ENCODE results near the gene MAIP1. TPM values are rescaled to one million over a fixed set of nuclear protein-coding genes. Genes with fewer than 3 reads are reported as not detected.

MAIP1 gene
- total and polyA plus RNA-seq, 11 donors, result 9.4 to 38.5 (median 22.8) TPM

DNA sequence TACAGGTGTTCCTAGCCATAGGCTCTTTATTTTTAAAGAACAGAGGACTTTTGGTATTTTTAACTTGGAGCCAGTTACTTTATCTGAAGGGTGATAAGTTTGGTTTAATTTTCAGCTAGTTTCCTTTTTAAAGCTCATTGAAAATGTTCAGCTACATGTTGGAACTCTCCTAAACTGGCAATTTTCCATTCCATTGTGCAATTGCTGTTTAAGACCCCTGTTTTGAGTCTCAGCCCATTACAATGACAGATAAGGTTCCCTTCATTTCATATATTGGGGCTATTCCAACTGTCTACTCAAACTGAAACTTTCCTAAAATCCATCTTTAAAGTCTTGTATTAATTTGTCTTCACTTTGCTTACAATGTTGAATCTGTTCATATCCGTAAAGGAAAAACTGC, 11.6 kb downstream of the MAIP1 start:
- ATAC-seq (no peak), DNase-seq (no peak)
- no peaks in the 10 kb centered on the region for H3K27me3 ChIP-seq
- H3K9me3 ChIP-seq, result no peaks in the 10 kb centered on the region
- intact Hi-C loops (cut with DNase I), result no loop called here
- H3K4me1 ChIP-seq, result no peaks in the 10 kb centered on the region
- peaks cover 3 to 77% (median 62%) of the 10 kb centered on the region in 9 donors for H3K36me3 ChIP-seq
- 85 to 95% (median 88%) methylated on average over 1 of the region's 1 CpG for WGBS, 4 donors
- no peak for TF ChIP-seq POLR2A (IDR thresholded peaks at IDR 0.05)
- TF ChIP-seq, protein P1, sequence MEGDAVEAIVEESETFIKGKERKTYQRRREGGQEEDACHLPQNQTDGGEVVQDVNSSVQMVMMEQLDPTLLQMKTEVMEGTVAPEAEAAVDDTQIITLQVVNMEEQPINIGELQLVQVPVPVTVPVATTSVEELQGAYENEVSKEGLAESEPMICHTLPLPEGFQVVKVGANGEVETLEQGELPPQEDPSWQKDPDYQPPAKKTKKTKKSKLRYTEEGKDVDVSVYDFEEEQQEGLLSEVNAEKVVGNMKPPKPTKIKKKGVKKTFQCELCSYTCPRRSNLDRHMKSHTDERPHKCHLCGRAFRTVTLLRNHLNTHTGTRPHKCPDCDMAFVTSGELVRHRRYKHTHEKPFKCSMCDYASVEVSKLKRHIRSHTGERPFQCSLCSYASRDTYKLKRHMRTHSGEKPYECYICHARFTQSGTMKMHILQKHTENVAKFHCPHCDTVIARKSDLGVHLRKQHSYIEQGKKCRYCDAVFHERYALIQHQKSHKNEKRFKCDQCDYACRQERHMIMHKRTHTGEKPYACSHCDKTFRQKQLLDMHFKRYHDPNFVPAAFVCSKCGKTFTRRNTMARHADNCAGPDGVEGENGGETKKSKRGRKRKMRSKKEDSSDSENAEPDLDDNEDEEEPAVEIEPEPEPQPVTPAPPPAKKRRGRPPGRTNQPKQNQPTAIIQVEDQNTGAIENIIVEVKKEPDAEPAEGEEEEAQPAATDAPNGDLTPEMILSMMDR (IDR thresholded peaks at IDR 0.05), result no peak
- no peak overlapping the region for H3K27ac ChIP-seq
- H3K4me3 ChIP-seq, result no peak overlapping the region

- H3K36me3 ChIP-seq, result peaks cover 0 to 70% (median 50%) of the 10 kb centered on the region in 9 donors
- WGBS, 4 donors, result 93 to 96% (median 94%) methylated on average over 1 of the region's 1 CpG
These were observed 12.7 kb downstream of the MAIP1 start for GRCh38 chr2:199968126-199968525.

GRCh38 chr2:199972088-199972626, 16.8 kb downstream of the MAIP1 start:
- intact Hi-C loops (cut with DNase I), result loop anchor here in 8 of 10 donors (2.0 to 10.0 kb wide), 4 partner anchors 510 to 733 kb away; no protein-coding TSS in a partner anchor
- DNase-seq (no peak), ATAC-seq (no peak)
- 87 to 88% (median 88%) methylated on average over 6 of the region's 6 CpGs for whole genome bisulfite sequencing, 4 donors
- Histone ChIP-seq H3K27ac (no peak overlapping the region), H3K9me3 (no peaks in the 10 kb centered on the region), H3K4me1 (no peaks in the 10 kb centered on the region), H3K4me3 (no peak overlapping the region), H3K36me3 (peaks cover 0 to 31% (median 15%) of the 10 kb centered on the region in 9 donors), H3K27me3 (no peaks in the 10 kb centered on the region)
- no peak for TF ChIP-seq POLR2A (IDR thresholded peaks at IDR 0.05)
- TF ChIP-seq, protein P1 (IDR thresholded peaks at IDR 0.05), result no peak

More at GRCh38 chr2:199968126-199968525, 12.7 kb downstream of the MAIP1 start:
- H3K27me3 ChIP-seq, result no peaks in the 10 kb centered on the region
- no peak overlapping the region for H3K27ac ChIP-seq
- no peak for ATAC-seq
- intact Hi-C loops (cut with DNase I), result no loop called here
- no peak for DNase-seq
- H3K9me3 ChIP-seq, result no peaks in the 10 kb centered on the region
- no peaks in the 10 kb centered on the region for H3K4me1 ChIP-seq
- TF ChIP-seq, protein P1 (IDR thresholded peaks at IDR 0.05), result no peak
- no peak for TF ChIP-seq POLR2A (IDR thresholded peaks at IDR 0.05)
- no peak overlapping the region for H3K4me3 ChIP-seq

DNA sequence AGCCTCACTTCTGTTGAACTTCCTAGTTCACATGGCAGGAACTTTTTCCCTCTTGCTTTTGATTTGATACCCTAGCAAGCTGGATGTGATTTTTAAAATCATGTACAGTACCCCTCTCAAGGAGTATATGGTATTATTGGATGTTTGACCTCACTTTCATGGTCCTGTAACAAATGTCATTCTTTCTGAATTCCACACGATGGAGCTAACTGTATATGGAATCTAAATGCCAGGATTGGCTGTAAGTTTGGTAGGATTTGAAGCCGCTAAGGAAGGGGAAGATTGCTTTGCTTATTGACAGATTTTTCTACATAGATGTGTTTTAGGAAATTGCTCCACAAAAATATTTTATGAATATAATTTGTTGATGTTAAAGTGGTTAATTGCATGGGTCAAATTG, 18.3 kb downstream of the MAIP1 start:
- H3K4me1 ChIP-seq, result no peaks in the 10 kb centered on the region
- no peaks in the 10 kb centered on the region for H3K27me3 ChIP-seq
- H3K36me3 ChIP-seq, result peaks cover 0 to 21% (median 5%) of the 10 kb centered on the region in 9 donors
- H3K4me3 ChIP-seq, result no peak overlapping the region
- 28 to 36% (median 32%) methylated on average over 2 of the region's 2 CpGs for WGBS, 4 donors
- ATAC-seq, result peak in 3 of 4 donors; percentile 39 to 71 (median 48)
- H3K27ac ChIP-seq, result no peak overlapping the region
- no peak for TF ChIP-seq POLR2A (IDR thresholded peaks at IDR 0.05)
- TF ChIP-seq, protein P1 (IDR thresholded peaks at IDR 0.05), result peak; percentile 22 to 60 (median 46)
- no peaks in the 10 kb centered on the region for H3K9me3 ChIP-seq
- intact Hi-C loops (cut with DNase I), result loop anchor here in 8 of 10 donors (2.0 to 10.0 kb wide), 4 partner anchors 509 to 731 kb away; no protein-coding TSS in a partner anchor
- DNase-seq, result no peak
